T-helper 2 cell treated with Interferon-gamma antibody and Interleukin-4, amounts not matched to agents 5 μg/mL and 100 μg/mL, for 36 hours (primary cell): Measurements from ENCODE around the gene TARDBP.
"Not testable (repeated sequence)": the region's sequence is repeated elsewhere in the genome, so short reads cannot be mapped to it uniquely, and the experiment has no call there.

Experiments
- DNase-seq: peaks from one replicate; pipeline ENCODE4 v3.0.0; 2021; ENCODE audit warnings: low spot score
- H3K27ac Mint-ChIP-seq: one replicate; pipeline ENCODE4 v1.8.0; 2021; ENCODE audit warnings: mild to moderate bottlenecking, mixed read lengths
- H3K27me3 Mint-ChIP-seq: one replicate; pipeline ENCODE4 v1.8.0; 2021; ENCODE audit warnings: low read depth, mixed read lengths
- H3K36me3 Mint-ChIP-seq: one replicate; pipeline ENCODE4 v1.8.0; 2021; ENCODE audit warnings: low read depth, mixed read lengths
- H3K4me1 Mint-ChIP-seq: one replicate; pipeline ENCODE4 v1.8.0; 2021; ENCODE audit warnings: low read depth, mixed read lengths
- H3K4me3 Mint-ChIP-seq: one replicate; pipeline ENCODE4 v1.8.0; 2022; ENCODE audit warnings: mild to moderate bottlenecking, moderate library complexity, mixed read lengths
- H3K9me3 Mint-ChIP-seq: one replicate; pipeline ENCODE4 v1.8.0; 2021; ENCODE audit warnings: mixed read lengths

Gene TARDBP

GRCh38 chr1:11054666-11055065 is 42.2 kb downstream of the TARDBP start:
- Mint-ChIP-seq H3K4me1 (peaks cover 3% of the 10 kb centered on the region), H3K9me3 (no peaks in the 10 kb centered on the region), H3K4me3 (no peak overlapping the region), H3K36me3 (peaks cover 16% of the 10 kb centered on the region), H3K27ac (no peak overlapping the region), H3K27me3 (no peaks in the 10 kb centered on the region)
- no peak for DNase-seq

DNA sequence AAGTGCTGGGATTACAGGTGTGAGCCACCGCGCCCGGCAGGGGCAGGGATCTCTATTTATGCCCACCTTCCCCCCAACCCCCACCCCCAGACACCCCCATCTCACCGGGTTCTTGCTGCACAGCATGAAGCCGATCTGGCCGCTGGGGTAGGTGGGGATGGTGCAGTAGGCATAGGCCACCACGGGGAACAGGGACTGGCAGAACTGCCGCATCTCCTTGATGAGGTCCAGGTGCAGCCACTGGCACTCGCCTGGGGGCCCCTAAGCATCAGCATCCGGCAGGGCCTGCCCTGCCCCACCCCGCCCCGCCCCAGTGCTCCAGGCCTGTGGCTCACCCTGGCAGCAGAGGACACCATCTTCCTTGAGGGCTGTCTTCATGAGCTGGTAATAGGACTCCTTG is 43.2 kb downstream of the TARDBP start:
- H3K27me3 Mint-ChIP-seq, result no peaks in the 10 kb centered on the region
- peaks cover 7% of the 10 kb centered on the region for H3K4me1 Mint-ChIP-seq
- DNase-seq, result no peak
- H3K4me3 Mint-ChIP-seq, result no peak overlapping the region
- H3K9me3 Mint-ChIP-seq, result no peaks in the 10 kb centered on the region
- H3K36me3 Mint-ChIP-seq, result peaks cover 16% of the 10 kb centered on the region
- H3K27ac Mint-ChIP-seq, result no peak overlapping the region

DNA sequence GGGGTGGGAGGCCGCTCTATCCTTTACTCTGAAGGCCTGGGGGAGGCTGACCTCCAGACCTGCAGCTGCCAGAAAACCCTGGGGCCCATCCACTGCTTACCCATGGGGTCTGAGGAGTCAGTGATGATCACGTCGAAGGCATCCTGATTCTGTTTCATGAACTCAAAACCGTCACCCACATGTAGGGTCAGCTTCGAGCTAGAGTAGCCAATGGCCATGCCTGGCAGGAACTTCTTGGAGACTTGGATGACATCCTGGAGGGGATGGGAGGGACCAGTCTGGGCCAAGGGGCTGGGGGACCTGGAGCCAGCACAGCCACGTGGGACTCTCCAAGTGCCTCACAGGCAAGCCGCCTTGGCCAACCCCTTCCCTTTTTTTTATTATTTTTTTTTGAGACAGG is 44.0 kb downstream of the TARDBP start:
- no peaks in the 10 kb centered on the region for H3K27me3 Mint-ChIP-seq
- DNase-seq, result no peak
- no peak overlapping the region for H3K4me3 Mint-ChIP-seq
- peaks cover 13% of the 10 kb centered on the region for H3K4me1 Mint-ChIP-seq
- H3K36me3 Mint-ChIP-seq, result peaks cover 18% of the 10 kb centered on the region
- H3K9me3 Mint-ChIP-seq, result no peaks in the 10 kb centered on the region
- H3K27ac Mint-ChIP-seq, result no peak overlapping the region

DNA sequence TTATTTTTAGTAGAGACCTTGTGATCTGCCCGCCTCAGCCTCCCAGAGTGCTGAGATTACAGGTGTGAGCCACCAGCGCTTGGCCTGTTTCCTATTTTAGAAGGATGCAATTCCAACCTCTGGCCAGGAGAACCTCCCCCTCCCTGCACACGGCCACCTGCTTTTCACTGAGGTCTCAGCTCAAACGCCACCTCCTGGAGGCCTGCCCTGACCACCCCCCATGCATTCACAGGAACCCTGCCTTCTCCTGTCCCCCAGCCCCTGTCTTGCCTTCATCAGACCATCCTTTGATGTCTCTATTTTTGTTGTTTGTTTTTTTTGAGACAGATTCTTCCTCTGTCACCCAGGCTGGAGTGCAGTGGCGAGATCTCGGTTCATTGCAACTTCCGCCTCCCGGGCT is 45.0 kb downstream of the TARDBP start:
- H3K9me3 Mint-ChIP-seq, result no peaks in the 10 kb centered on the region
- no peak overlapping the region for H3K27ac Mint-ChIP-seq
- peaks cover 21% of the 10 kb centered on the region for H3K36me3 Mint-ChIP-seq
- H3K4me3 Mint-ChIP-seq, result peak overlapping the region; percentile 24
- DNase-seq, result no peak
- no peaks in the 10 kb centered on the region for H3K27me3 Mint-ChIP-seq
- peaks cover 20% of the 10 kb centered on the region for H3K4me1 Mint-ChIP-seq

GRCh38 chr1:11058026-11058425 is 45.6 kb downstream of the TARDBP start:
- no peaks in the 10 kb centered on the region for H3K9me3 Mint-ChIP-seq
- H3K27me3 Mint-ChIP-seq, result no peaks in the 10 kb centered on the region
- H3K4me3 Mint-ChIP-seq, result peak overlapping the region; percentile 96
- H3K27ac Mint-ChIP-seq, result peak overlapping the region; percentile 45
- peaks cover 23% of the 10 kb centered on the region for H3K36me3 Mint-ChIP-seq
- peaks cover 25% of the 10 kb centered on the region for H3K4me1 Mint-ChIP-seq
- DNase-seq, result no peak

- Mint-ChIP-seq H3K4me3 (peak overlapping the region; percentile 96), H3K27me3 (no peaks in the 10 kb centered on the region), H3K4me1 (peaks cover 28% of the 10 kb centered on the region), H3K36me3 (peaks cover 28% of the 10 kb centered on the region), H3K9me3 (no peaks in the 10 kb centered on the region), H3K27ac (peak overlapping the region; percentile 88)
- no peak for DNase-seq
Measured at GRCh38 chr1:11058595-11059154, 46.2 kb downstream of the TARDBP start.

DNA sequence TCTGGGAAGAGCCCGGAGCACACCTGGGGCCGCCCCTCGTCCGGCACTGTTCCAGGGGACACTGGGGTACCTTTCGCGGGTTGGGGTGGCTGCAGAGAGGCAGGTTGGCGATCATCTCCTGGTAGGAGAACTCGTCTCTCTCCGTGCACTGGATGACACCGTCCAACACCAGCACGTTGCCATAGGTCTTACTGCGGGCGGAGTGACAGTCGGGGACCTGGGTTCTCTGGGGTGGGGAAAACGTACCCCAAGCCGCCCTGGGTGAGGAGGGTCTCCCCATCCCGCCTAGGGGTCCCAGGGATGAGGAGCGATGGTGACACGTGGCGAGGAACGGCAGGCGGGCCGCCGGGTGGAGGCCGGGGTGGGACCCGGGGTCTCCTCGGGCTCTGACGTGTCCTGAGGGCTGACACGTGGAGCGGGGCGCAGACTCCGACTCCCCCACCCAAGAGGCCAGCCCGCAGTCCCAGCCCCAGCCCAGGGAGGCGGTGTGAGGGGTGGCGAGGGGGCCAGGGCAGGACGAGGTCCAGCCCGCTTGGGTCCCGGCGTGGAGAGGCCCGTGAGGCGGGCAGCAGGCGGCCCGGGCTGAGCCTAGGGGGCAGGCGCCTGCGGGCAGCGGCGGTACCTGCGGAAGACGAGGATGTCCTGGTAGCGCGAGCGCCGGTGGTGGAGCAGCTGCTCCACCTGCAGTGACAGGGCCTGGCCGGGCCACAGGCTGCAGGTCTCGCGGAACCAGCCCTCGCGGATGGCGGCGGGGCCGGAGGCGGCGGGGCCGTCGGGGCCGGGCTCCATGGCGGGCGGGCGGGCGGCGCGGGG is 46.9 kb downstream of the TARDBP start:
- Mint-ChIP-seq H3K4me3 (peak overlapping the region; percentile 96), H3K9me3 (no peaks in the 10 kb centered on the region), H3K36me3 (peaks cover 29% of the 10 kb centered on the region), H3K27me3 (no peaks in the 10 kb centered on the region), H3K4me1 (peaks cover 28% of the 10 kb centered on the region), H3K27ac (peak overlapping the region; percentile 88)
- no peak for DNase-seq

DNA sequence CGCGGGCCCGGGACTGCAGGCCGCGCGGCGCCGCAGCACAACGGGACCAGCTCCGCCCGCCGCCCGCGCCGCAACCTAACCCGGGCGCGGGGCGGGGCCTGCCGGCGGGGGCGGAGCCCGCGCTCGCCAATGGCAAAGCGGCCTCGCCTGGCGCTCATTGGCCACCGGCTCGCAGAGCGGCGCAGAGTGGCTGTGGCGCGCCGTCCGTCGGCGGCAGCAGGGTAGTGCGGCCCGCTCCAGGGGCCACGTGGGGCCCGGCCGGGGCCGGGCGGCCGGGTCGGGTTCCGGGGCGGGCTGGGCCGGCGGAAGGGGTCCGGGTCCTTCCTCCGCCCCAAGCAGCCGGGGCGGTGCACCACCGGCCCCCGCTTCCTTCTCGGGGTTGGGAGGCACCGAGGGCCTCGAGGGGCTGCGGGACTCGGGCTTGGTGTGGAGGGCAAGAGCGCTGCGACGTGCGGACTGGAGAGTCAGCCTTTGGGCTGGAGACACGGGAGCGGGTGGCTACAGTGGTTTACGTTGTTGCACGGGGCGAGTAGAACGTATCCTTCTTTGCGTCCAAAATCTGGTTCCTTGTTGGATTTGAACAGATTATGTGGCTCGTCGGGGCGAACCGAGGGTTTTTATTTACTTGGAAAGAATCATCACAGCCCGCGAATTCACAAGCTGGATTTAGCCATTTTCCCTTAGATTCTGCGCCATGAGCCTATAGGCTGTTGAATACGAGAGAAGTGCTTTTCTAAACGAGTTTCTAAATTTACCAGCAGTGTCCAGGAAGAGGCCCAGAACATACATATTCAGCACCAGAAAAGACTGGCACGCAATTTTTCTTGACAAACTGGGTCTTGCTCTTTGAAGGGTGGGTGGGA is 47.7 kb downstream of the TARDBP start, which contains the start of gene SRM:
Gene SRM, minus strand, starts transcription at position 51 of the 863 bp plus-strand sequence. CDS start 75 bp downstream, outside the sequence.
- DNase-seq, result peak; percentile 95
- Mint-ChIP-seq H3K27ac (peak within 1 kb of the TSS; percentile 88), H3K4me3 (peak within 1 kb of the TSS; percentile 96), H3K4me1 (peaks cover 28% of the 10 kb centered on the region), H3K36me3 (peaks cover 32% of the 10 kb centered on the region), H3K27me3 (no peaks in the 10 kb centered on the region), H3K9me3 (no peaks in the 10 kb centered on the region)

GRCh38 chr1:11061652-11062365 is 49.4 kb downstream of the TARDBP start:
- peak overlapping the region; percentile 65 for H3K27ac Mint-ChIP-seq
- peaks cover 28% of the 10 kb centered on the region for H3K4me1 Mint-ChIP-seq
- no peaks in the 10 kb centered on the region for H3K27me3 Mint-ChIP-seq
- no peaks in the 10 kb centered on the region for H3K9me3 Mint-ChIP-seq
- H3K4me3 Mint-ChIP-seq, result peak overlapping the region; percentile 88
- H3K36me3 Mint-ChIP-seq, result peaks cover 45% of the 10 kb centered on the region
- DNase-seq, result no peak

- Mint-ChIP-seq H3K4me3 (peak overlapping the region; percentile 54), H3K9me3 (no peaks in the 10 kb centered on the region), H3K4me1 (peaks cover 28% of the 10 kb centered on the region), H3K27ac (peak overlapping the region; percentile 74), H3K27me3 (no peaks in the 10 kb centered on the region), H3K36me3 (peaks cover 44% of the 10 kb centered on the region)
- DNase-seq, result peak; percentile 73
Measured at GRCh38 chr1:11062965-11063401, 50.5 kb downstream of the TARDBP start.

- not testable (repeated sequence) for H3K27ac Mint-ChIP-seq, H3K9me3 Mint-ChIP-seq, DNase-seq, H3K4me3 Mint-ChIP-seq, H3K27me3 Mint-ChIP-seq
- Mint-ChIP-seq H3K4me1 (peaks cover 25% of the 10 kb centered on the region), H3K36me3 (peaks cover 47% of the 10 kb centered on the region)
Measured at GRCh38 chr1:11063937-11064537, 51.6 kb downstream of the TARDBP start.

GRCh38 chr1:11064942-11065341 is 52.5 kb downstream of the TARDBP start:
- Mint-ChIP-seq H3K4me3 (no peak overlapping the region), H3K27me3 (no peaks in the 10 kb centered on the region), H3K27ac (peak overlapping the region; percentile 7), H3K4me1 (peaks cover 27% of the 10 kb centered on the region), H3K36me3 (peaks cover 52% of the 10 kb centered on the region), H3K9me3 (no peaks in the 10 kb centered on the region)
- no peak for DNase-seq

DNA sequence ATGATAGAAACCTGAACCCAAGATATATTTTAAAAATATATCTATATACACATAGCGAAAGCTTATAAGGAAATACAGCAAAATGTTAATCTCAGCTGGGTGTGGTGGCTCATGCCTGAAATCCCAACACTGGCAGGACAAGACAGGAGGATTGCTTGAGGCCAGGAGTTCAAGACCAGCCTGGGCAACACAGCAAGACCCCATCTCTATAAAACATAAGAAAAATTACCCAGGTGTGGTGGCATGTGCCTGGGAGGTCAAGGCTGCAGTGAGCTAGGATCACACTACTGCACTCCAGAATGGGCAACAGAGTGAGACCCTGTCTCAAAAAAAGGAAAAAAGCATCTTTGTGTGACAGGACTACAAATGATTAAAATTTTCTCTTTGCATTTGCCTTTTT is 53.3 kb downstream of the TARDBP start:
- Mint-ChIP-seq H3K27me3 (no peaks in the 10 kb centered on the region), H3K4me1 (peaks cover 21% of the 10 kb centered on the region), H3K9me3 (no peaks in the 10 kb centered on the region), H3K27ac (no peak overlapping the region), H3K36me3 (peaks cover 58% of the 10 kb centered on the region), H3K4me3 (no peak overlapping the region)
- no peak for DNase-seq
